ENCODE measurements around the gene COX6B2.
"Not testable (repeated sequence)": the region's sequence is repeated elsewhere in the genome, so short reads cannot be mapped to it uniquely, and the experiment has no call there.

Gene COX6B2

GRCh38 chr19:55333870-55334269 lies 20.6 kb downstream of the COX6B2 start:
- no peak overlapping the region for H3K27ac ChIP-seq
- TF ChIP-seq, protein P1, sequence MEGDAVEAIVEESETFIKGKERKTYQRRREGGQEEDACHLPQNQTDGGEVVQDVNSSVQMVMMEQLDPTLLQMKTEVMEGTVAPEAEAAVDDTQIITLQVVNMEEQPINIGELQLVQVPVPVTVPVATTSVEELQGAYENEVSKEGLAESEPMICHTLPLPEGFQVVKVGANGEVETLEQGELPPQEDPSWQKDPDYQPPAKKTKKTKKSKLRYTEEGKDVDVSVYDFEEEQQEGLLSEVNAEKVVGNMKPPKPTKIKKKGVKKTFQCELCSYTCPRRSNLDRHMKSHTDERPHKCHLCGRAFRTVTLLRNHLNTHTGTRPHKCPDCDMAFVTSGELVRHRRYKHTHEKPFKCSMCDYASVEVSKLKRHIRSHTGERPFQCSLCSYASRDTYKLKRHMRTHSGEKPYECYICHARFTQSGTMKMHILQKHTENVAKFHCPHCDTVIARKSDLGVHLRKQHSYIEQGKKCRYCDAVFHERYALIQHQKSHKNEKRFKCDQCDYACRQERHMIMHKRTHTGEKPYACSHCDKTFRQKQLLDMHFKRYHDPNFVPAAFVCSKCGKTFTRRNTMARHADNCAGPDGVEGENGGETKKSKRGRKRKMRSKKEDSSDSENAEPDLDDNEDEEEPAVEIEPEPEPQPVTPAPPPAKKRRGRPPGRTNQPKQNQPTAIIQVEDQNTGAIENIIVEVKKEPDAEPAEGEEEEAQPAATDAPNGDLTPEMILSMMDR (IDR thresholded peaks at IDR 0.05), result no peak
- TF ChIP-seq ZFX (IDR thresholded peaks at IDR 0.05; ENCODE audit: borderline replicate concordance), result no peak

GRCh38 chr19:55329791-55330190 lies 24.7 kb downstream of the COX6B2 start:
- H3K27ac ChIP-seq, result not testable (repeated sequence)

- H3K27ac ChIP-seq, result not testable (repeated sequence)
These were observed 25.7 kb downstream of the COX6B2 start for GRCh38 chr19:55328774-55329318.

- H3K27ac ChIP-seq, result no peak within 1 kb of the TSS
- TF ChIP-seq, protein P1 (IDR thresholded peaks at IDR 0.05), result no peak
- no peak for TF ChIP-seq ZFX (IDR thresholded peaks at IDR 0.05; ENCODE audit: borderline replicate concordance)
These were observed 29.3 kb downstream of the COX6B2 start, which contains the start of gene TMEM150B for GRCh38 chr19:55325172-55325571. Gene TMEM150B, minus strand, starts transcription at chr19:55325341. Its CDS starts 4,305 bp downstream, at chr19:55321036.

- no peak overlapping the region for H3K27ac ChIP-seq
- TF ChIP-seq, protein P1 (IDR thresholded peaks at IDR 0.05), result no peak
- TF ChIP-seq ZFX (IDR thresholded peaks at IDR 0.05; ENCODE audit: borderline replicate concordance), result no peak
These were observed 29.9 kb downstream of the COX6B2 start for GRCh38 chr19:55324662-55325061.

- no peak for TF ChIP-seq ZFX (IDR thresholded peaks at IDR 0.05; ENCODE audit: borderline replicate concordance)
- TF ChIP-seq, protein P1 (IDR thresholded peaks at IDR 0.05), result no peak
These were observed 32.2 kb downstream of the COX6B2 start for GRCh38 chr19:55322204-55322885.

DNA sequence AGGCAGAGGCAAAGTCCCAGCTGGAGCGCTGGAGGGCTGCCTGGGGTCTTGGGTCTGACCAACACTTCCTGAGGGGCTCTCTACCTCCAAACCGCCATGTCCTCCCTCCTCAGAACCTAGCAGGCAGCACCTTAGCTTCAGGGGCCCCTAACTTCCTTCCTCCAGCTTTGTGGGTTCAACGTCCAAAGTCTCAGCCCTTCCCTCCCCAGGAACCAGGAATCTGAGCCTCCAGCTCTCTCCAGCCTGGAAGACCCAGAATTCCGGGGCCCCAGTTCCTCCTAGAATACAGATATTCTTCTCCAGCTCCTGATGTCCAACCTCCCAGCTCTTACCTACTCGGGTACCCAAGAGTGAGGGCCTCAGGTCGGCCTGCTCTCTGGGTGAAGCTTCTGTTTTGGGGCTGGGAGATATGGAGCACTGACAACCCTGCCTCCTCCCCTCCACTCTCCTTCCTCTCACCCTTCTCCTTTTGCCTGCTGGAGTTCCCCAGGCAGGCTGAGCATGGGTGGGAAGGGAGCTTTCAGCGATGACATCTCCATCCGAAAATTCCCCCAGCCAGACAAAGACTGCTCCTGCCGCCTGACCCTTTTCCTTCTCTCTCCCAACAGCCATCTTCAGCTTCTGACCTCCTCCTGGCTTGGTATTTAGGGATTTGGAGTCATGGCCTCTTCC lies 32.9 kb downstream of the COX6B2 start:
- H3K27ac ChIP-seq, result no peak overlapping the region
- TF ChIP-seq, protein P1 (IDR thresholded peaks at IDR 0.05), result no peak
- TF ChIP-seq ZFX (IDR thresholded peaks at IDR 0.05; ENCODE audit: borderline replicate concordance), result no peak

More at GRCh38 chr19:55322204-55322885, 32.2 kb downstream of the COX6B2 start:
- H3K27ac ChIP-seq, result no peak overlapping the region

DNA sequence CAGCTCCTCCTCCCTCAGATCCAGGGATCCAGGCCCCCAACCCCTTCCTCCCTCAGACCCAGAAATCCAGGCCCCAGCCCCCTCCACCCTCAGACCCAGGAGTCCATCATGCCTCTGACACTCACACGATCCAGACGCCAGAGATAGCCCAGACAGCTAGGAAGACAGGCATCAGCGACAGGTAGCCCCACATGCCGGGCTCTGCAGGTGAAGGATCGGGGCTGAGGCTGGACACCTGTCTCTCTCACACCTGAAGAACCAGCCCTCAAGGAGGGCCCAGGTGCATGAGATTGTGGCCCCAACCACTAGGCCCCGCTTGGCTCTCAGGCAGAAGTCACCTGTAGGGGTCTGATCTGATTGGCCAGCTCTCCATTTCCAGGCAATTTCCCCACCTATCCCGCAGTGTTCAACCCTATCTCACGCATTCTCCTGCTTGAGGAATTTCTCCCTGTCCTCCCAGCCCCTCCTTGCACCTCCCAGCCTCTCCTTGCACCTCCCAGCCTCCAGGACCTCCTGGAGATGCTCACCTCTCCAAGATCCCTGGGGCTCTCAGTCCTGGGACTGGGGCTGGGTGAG lies 33.6 kb downstream of the COX6B2 start:
- TF ChIP-seq ZFX (IDR thresholded peaks at IDR 0.05; ENCODE audit: borderline replicate concordance), result no peak
- TF ChIP-seq, protein P1 (IDR thresholded peaks at IDR 0.05), result no peak
- no peak overlapping the region for H3K27ac ChIP-seq

Measured in 22Rv1 (cell line).